NCI-H128 (cell line): Measurements from ENCODE around the gene CTNNBL1.
"Not testable (repeated sequence)": the region's sequence is repeated elsewhere in the genome, so short reads cannot be mapped to it uniquely, and the experiment has no call there.

Source experiments
- DNase-seq: peaks from one replicate; lab custom pipeline; 2025; ENCODE audit not compliant: unreplicated experiment; lab: John Stamatoyannopoulos, UW

CTNNBL1 gene

DNA sequence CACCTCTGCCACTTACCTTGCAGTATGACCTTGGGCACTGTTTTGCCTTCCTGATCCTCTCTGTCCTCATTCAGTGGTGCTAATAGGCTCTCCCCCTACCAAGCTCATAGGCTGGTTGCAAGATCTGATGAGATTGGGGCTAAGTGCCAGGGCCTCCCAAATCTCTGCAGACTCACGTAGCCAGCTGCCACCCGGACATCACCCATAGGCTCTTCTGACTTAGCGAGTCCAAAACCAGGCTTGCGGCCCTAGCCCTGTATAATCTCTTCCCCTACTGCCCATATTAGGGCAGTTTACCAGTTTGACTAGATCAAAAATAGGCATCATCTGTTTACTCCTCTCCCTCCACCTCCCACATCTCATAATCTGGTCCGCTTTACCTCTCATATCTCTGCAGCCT is 154.9 kb downstream of the CTNNBL1 start:
- DNase-seq = no peak

DNA sequence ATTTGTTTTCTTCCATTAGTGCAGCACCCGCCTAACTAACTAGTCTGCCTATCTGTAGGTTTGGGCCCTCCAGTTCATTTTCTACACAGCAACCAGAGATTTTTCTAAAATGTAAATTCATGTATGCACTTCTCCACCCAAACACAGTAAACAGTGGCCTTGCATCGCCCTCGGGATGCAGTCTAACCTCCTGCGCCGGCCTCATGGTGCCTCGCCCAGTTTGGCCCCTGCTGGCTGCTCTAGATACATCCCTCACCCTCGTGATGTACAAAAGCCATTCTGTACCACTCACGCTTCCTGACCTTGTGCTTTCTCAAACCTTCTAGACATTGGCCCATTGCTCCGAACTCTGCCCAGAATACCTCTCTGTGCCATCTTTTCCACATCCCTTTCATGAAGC is 155.3 kb downstream of the CTNNBL1 start:
- DNase-seq = no peak

DNA sequence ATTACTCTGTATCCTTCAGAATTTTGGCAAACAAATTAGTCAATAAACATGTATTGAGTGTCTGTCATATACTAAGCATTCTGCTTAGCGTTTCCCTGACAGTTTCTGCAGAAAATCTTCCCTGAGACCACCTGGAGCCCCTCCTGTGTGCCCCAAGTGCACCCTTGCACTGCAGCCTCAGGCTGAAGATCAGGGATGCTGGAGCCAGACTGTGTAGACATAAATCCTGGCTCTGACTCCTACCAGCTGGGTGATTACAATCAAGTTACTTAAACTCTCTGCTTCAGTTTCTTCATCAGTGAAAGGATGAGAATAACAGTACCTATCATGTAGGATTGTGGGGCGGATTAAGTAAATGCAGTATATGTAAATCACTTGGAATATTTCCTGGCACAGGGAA is 155.7 kb downstream of the CTNNBL1 start:
- DNase-seq = no peak

DNA sequence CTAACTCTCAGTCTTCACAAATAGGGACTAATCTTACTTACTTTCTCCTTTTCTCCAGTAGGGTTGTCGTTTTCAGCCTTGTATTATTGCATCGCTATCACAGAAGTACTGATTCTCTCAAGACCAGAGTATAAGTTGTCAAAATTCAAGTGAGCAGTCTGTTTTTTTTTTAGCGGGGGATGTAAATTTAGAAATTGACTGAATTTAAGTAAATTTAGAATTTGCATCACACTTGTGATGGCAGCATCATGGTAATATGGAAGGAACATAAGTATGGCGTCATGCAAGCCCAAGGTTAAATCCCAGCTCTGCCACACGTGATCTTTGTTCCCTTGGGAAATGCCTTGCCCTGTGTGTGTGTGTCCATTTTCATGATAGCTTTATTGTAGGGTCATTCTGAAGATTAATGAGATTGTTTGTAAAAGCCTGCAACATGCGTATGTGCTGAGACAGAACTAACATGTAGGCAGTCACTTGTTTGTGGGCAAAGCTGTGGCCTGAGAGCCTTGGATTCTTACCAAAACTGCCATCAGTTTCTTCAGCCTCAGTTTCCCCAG is 156.3 kb downstream of the CTNNBL1 start:
- no peak for DNase-seq

DNA sequence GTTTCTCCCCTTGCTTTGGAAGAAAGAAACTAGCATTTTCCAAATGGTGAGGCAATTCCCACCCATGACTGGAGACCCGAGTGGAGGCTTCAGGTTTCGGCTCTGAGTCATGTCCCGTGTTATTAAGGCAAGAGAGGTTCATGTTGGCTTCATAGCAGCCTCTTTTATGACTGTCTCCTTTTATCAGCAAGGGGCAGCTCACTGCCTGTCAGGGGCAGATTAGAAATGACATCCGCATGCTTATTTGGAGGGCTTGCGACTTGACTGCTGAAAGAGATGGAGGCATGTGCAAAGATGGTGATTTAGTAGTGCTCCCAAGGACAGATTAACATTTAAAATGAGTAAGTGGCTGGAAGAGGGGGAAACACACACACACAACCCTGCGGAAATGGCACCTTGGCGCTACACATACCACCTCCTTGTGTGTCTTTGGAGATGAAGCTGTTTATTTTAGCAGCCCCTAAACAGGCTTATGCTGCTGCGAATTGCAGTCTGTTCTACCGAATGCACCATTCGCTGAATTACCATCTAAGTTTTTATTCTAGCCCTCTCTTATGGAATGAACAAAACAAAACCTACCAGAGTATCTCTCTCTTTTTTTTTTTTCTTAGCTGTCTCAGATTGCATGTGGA is 157.0 kb downstream of the CTNNBL1 start:
- DNase-seq = no peak

DNA sequence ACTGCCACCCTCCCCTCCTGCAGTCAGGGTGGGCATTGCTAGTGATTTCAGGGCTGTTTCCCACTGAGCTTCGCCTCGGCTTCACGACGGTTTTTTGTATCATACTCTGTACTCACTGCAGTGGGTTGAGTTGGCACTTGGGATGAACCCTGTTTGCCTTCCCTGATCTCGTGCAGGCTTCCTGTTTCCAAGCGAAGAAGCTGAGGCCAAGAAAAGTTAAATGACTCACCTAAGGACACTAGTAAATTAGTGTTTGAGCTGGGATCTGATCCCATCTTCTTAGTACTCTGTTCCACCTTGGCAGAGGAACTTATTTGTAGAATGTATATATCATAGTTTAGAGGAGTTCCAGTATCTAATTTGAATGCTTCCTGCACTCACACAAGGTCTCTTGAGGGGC is 158.8 kb downstream of the CTNNBL1 start:
- no peak for DNase-seq

DNA sequence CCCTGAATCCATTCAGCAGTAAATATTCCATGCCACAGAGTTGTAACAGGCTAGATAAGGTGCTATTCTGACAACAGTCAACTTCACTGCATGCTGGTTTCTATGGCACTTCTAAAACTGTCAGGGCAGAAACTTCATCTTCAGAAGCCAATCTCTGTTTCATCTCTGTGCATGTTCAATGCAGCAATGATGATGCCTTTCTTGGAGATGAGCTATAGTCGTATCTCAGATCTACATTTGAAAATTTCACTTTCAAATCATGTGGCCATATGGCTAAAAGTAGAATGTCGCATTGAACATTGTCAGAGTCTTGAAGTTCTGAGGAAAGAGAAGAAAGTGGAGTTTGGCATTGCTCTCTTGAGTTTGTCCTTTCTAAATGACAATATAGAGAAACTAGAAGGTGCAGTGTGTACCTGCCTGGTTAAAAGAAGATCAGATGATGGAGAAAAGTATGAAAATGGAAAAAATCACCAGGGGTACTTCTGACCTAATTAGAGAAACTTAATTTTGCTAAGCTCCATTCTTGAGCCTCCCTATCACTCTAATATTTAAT is 160.1 kb downstream of the CTNNBL1 start:
- DNase-seq = no peak

DNA sequence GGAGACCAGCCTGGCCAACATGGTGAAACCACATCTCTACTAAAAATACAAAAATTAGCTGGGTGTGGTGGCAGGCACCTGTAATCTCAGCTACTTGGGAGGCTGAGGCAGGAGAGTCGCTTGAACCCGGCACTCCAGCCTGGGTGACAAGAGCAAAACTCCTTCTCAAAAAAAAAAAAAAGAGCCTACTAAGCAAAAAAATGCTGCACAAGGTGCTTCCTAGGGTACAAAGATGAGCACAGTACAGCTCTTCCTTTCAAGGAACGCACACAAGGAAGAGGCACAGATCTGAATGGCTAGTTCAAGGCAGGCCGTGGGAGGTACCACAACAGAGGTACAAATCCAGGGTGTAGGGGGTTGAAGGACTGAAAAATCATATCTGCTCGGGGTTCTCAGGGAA is 162.2 kb downstream of the CTNNBL1 start:
- DNase-seq = not testable (repeated sequence)

DNA sequence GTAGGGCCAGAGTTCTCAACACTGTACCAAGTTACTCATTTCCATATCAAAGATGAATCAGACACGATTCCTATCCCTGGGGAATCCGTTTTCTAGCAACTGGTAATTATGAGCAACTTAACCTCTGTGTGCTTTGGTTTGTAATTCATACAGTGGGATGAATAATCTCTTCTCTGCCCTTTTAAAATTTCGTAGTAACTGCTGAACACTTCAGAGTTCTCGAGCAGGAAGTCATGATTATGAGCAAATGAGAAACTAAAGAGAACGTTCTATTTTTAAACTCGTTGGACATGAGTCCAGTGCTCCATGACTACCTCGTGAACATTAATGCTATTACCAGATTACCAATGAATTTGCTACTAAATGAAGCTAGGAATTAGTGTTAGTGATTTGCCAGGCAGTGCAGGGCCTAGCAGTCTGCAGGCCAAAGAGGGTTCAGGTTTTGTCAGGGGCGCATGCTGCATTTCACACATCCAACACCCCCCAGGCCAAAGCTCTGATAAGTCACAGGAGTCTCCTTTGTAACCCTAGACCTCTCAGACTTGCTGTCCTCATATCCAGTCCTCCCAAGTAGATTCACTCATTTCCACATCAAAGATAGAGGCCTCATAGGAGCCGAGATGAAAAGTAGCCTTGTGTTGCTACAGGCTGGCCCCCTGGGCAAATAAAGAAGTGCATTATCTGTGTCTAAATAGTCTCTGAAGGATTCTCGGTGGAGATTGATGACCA is 163.3 kb downstream of the CTNNBL1 start:
- no peak for DNase-seq

DNA sequence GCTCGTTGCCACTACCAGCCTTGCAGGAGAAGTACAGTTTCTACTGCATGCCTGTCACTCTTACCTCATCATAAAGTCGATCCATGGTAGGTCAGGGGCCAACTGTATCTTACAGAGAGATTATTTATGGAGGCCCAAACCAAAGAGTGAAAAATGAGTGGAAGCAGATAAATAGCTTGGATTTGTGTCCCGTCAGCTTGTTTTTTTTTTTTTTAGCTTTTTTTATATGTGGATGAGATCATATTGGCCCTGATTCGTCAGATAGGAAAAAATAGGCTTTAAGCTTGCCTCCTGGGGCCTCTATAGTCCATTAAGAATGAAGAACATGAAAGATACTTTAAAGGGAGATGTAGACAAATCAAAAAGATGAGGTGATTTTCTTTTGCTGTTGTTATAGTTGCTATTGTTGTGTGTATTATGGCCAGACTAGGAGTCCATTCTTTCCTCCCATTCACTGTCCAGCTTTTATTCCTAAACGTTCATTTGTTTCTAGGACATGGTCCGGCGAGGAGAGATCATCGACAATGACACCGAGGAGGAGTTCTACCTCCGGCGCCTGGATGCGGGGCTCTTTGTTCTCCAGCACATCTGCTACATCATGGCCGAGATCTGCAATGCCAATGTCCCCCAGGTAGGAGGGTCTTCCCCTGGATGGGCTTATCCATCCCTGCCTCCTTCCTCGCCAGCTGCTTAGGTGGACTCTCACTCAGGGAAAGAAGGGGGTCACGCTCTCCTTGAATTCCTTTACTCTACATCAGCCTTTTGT is 165.8 kb downstream of the CTNNBL1 start:
- no peak for DNase-seq

DNA sequence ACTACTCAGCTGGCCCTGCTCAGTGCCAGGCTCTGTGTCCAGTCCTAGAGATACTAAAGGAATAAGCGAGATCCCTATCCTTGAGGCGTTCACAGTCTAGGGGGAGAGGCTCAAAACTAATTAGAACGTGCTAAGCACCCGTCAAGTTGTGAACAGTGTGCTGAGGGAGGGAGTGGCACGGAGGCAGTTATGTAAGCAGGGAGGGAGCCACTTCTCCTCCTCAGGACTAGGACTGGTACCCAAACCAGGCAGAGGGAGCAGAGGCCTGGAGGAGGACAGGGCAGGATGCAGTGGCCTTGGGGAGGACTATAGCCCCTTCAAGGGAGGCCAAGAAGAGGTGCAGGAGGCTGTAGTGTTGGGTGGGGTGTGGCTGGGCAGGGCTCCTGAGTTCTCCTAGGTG is 169.5 kb downstream of the CTNNBL1 start:
- no peak for DNase-seq

DNA sequence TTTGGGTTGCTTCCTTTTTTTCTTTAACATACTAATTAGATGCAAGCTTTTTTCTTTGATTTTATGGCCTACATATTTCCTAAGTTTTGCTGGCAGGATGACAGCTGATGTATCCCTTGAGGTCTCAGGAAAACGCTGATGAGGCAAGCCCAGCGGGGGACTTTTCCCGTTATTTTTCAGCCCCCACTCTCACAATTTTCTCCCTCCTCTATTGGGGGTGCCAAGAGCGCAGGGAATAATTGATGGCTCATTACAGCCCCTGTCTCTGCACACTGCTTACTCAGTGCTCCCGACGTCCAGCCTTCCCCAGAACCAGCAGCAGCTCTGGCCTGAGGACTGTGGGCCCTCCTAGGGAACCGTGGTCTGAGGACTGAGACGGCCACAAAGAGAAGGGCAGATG is 170.5 kb downstream of the CTNNBL1 start:
- DNase-seq = no peak

DNA sequence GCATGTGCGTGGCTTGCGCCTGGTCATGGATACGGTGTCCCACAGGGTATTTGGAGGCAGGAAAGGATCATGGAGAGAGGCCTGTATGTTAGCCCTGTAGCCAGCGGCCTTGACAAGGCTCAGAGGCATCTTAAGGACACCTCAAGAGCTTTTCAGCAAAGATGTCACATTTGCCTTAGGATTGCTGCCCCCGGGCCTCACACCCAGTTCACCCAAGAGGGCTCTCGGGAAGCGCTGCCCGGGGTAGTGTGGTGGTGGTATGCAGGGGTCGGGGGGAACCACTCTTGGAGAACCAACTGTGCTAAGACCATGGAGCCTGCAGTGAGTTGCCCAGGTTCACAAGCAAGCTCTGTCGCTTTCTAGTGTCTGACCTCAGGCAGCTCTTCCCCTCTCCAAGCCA is 172.2 kb downstream of the CTNNBL1 start:
- no peak for DNase-seq

DNA sequence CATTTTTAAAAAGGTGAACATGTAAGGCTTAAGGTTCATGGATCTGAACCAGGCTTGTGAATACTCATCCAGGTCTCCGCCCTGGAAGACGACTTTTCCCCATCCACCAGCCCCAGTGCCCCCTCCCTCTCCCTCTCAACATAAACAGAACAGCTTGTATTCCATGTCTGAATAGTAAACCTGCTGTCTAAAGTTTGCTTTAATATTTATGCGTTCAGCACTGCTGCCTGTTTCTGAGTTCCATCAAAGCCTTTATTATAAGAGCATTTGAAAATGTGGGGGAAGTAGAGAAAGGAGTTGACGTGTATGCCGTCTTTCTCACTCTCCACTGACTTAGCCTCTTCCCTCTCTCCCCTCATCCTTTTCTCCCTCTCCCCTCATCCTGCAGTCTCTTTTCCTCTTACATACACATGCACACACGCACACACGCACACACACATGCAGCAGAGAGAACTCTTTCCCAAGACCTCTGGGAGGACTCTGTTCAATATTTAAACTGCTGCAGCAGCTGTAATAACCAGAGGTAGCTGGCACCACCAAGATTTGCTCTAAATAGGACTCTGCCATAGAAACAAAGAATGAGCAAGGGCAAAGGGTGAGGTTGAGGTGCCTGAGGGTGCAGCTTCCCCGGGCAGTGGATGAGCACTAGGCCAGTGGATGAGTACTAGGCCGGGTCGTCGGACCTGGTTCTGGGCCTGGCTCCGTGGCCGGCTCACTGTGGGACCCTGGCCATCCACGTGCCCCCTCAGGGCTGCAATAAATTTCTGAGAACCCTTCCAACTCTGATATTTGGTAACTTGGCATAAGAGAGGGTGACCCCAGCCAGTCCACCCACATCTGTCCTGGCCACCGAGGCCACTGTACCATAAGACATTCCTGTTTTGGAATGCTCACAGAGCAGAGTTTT is 173.7 kb downstream of the CTNNBL1 start:
- no peak for DNase-seq

DNA sequence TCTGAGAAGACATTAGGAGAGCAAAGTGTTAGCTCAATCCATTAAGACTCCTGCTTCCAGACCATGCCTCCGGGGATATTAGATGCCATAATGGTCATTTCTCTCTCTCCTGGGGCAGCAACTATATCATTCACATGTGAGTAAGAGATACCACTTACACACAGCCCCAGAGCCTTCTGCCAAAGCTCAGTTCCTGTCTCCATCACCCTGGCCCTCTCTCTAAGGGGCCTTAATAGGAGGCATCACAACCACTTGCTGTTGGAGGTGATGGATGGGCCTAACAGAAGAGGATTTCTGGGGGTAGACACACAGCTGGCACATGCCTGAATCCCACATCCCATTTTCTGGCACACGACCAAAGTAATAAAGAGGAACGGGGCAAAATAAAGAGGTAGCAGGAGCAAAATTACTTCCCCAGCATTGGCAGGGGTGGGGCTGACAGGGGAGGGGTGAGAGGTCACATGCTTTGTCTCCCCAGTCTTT is 175.1 kb downstream of the CTNNBL1 start:
- no peak for DNase-seq

DNA sequence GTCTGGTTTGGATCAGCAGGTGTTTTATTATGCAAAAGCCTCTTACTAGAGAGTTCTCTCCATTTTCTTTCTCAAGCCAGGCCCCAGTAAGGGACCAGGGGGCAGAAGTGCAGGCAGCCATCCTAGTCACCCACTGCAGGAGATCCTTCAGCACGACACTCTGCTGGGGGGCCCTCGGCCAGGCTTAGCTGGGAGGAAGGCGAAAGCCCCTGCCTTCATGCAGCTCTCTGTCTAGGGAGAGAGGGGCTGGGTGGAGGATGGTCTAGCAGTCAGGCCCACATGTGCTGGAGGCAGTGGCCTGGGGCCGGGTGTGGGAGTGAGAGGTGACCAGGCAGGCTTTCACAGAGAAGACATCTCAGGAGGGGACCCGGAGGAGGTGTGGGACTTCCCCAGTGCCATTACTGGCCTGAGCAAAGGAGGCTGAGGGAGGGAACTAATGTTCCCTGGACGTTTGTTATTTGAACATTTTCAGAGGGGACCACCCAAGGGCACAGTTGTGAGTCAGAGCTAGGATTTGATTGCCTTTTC is 175.6 kb downstream of the CTNNBL1 start:
- DNase-seq = no peak

DNA sequence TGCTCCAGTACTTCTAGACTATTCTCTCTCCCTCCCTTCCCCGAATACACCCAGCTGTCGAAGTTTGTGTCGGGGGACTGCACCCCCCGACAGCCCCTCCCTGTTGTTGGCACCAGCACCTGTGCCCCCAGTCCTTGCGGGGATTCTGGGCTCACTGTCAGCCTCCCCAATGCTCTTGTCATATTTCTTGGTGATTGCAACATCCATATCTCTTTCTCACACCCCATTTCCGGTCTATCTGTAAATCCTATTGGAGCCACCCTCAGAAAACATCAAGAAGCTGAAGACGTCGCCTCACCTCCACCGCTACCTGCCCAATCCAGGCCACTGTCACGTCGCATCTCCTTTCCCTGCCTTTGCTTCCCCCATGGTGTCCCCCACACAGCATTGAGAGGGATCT is 176.5 kb downstream of the CTNNBL1 start:
- no peak for DNase-seq

DNA sequence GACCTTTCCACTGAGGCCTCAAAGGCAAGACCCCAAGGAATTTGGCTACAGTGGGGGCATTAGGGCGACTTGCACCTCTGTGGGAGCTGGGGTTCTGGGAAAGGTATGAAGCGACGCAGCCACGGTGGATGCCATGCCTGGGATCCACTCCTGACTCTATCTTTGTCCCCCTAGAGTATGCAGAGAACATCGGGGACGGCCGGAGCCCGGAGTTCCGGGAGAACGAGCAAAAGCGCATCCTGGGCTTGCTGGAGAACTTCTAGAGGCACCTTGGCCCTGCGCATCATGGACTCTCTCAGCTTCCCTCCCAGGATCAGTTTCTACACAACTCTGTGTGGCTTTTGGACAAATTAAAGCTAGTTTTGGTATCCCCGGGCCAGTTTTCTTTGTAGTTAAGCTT is 177.9 kb downstream of the CTNNBL1 start:
- DNase-seq = no peak

DNA sequence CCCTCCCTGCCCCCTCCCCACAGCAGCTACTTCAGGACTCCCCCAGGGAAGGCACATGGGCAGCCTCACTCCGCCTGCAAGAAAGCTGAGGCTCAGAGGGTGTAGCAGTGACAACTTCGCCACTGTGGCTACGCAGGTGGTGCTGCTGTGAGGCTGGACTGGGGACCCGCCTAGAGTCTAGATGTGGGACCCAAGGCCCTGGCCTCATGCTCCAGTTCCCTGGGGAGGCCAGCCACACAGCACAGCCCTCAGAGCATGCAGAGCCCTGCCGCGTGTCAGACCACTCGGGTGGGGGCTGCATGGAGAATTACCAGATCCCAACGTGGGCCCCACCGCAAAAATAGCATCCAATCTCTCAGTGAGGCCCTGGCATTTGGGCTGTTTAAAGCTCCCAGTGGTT is 178.3 kb downstream of the CTNNBL1 start:
- no peak for DNase-seq

DNA sequence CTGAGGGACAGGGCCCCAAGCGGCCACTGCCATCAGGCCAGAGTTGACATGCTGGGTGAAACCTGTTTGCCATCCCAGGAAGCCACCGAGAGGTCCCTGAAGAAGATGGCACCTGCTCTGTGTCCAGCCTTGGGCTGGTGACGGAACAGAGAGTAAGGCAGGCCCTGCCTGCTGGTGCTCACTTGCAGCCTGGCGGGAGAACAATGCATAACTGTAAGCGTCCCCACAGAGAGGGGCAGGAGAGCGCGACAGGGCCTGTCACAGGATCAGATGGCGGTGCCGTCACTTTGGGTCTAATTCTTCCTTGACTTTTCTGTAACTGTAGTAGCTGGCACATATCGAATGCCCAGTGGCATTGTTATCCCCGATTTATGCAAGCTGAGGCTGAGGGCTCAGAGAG is 180.1 kb downstream of the CTNNBL1 start:
- no peak for DNase-seq
